Right lobe of liver (tissue), 4 donors: Measurements from ENCODE around the gene TOR1AIP1.

Source experiments
- CTCF ChIP-seq, 4 donors: fragments of 200-600 bp in 3 of 4; fragments of 450-650 bp in 1 of 4; IDR thresholded peaks; one replicate each; pipeline versions ENCODE4 v1.5.1 to v1.8.0; 2016 to 2022; ENCODE audit warnings: antibody characterized with exemption in 4 of 4, mild to moderate bottlenecking in 2 of 4
- POLR2A ChIP-seq: fragments of 450-650 bp; IDR thresholded peaks from one replicate; pipeline ENCODE4 v1.6.1; 2017; ENCODE audit warnings: antibody characterized with exemption, mild to moderate bottlenecking
- donor health status: DM: no; HTN: no; CAD: no.
- donor health status: DM: no; HTN: no; CAD: no.
- donor health status: DM: no; HTN: yes; CAD: no.

DNA sequence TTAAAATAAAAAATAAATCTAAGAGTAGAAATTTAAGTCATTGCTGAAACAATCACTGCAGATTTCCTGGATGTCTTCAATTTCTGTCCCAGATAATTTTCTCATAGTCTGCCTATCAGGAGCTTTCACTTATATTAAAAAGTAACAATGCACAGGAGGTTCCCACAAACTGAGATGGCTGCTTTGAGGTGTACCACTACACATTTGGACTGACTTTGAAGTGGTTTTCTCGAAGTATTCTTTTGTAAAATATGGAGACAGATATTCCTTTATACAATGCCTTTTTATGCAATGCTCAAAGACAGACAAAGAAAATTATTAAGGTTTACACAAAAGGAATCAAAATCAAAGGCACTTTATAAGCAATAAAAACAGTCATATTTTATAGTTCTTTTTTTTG is 29.0 kb upstream of the TOR1AIP1 start:
- no peak for TF ChIP-seq CTCF (IDR thresholded peaks at IDR 0.05)
- no peak for TF ChIP-seq POLR2A
